Lower lobe of right lung (tissue), 2 donors: ENCODE measurements around the gene CGB5. TPM values are rescaled to one million over a fixed set of nuclear protein-coding genes. Genes with fewer than 3 reads are reported as not detected.
A peak's percentile ranks its signal among the peaks of the same experiment; 100 is the strongest.
"Not testable (repeated sequence)": the region's sequence is repeated elsewhere in the genome, so short reads cannot be mapped to it uniquely, and the experiment has no call there.

Experiments used
- ATAC-seq, 2 donors: fragments of 200-7000 bp; cut with Tn5 transposase; one replicate each; pipeline ENCODE4 v1.9.1; 2020 to 2022; ENCODE audit warnings: mild to moderate bottlenecking in 2 of 2, moderate library complexity in 2 of 2
- DNase-seq: peaks from one replicate; pipeline ENCODE4 v3.0.0-alpha.2; 2020
- H3K27ac ChIP-seq: fragments of 200-600 bp; one replicate; pipeline ENCODE4 v1.8.0; 2022
- H3K27me3 ChIP-seq: fragments of 200-600 bp; one replicate; pipeline ENCODE4 v1.8.0; 2022; ENCODE audit warnings: low read depth
- H3K36me3 ChIP-seq: fragments of 200-600 bp; one replicate; pipeline ENCODE4 v1.8.0; 2022; ENCODE audit warnings: mild to moderate bottlenecking
- H3K4me1 ChIP-seq: fragments of 200-600 bp; one replicate; pipeline ENCODE4 v1.8.0; 2022
- H3K4me3 ChIP-seq: fragments of 200-600 bp; one replicate; pipeline ENCODE4 v1.8.0; 2022; ENCODE audit warnings: mild to moderate bottlenecking
- H3K9me3 ChIP-seq: fragments of 200-600 bp; one replicate; pipeline ENCODE4 v1.8.0; 2022
- intact Hi-C: fragments of 100-400 bp; cut with DNase I; formaldehyde crosslinking; loops from one replicate; pipeline ENCODE4 v1.11.0; 2022
- total RNA-seq: library from RNA; stranded (reverse); fragmentation: NEBNext Ultra II Directional; extraction: Animal tissue kit (Norgen Biotek cat#: 25700); gene quantifications from one replicate; pipeline ENCODE4 v1.2.1, GENCODE V29; 2021
- TF ChIP-seq, protein P1 (sequence below): fragments of 200-600 bp; IDR thresholded peaks from one replicate; pipeline ENCODE4 v1.8.0; 2022; ENCODE audit warnings: antibody characterized with exemption, mild to moderate bottlenecking
- donor health status: DM: no; HTN: yes; CAD: no; lungs with severe emphysema.

CGB5 gene
- total RNA-seq, 1 donor from 2014 or later = not detected

DNA sequence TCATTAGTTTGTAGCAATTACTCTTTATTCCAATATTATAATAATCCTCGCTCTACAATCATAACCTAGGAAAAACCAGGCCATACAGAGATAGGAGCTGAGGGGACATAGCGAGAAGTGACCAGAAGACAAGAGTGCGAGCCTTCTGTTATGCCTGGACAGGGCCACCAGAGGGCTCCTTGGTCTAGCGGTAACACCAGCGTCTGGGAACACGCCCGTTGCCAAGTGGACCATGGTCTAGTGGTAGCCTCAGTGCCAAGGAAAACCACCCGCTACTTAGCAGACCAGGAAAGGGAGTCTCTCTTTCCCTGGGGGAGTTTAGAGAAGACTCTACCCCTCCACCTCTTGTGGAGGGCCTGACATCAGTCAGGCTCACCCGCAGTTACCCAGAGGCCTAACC, 31.2 kb downstream of the CGB5 start:
- H3K36me3 ChIP-seq, H3K4me3 ChIP-seq, H3K9me3 ChIP-seq, ATAC-seq, H3K4me1 ChIP-seq, H3K27ac ChIP-seq, intact Hi-C loops: not testable (repeated sequence)
- DNase-seq = peak; percentile 85
- H3K27me3 ChIP-seq = peaks cover 41% of the 10 kb centered on the region
- TF ChIP-seq, protein P1, sequence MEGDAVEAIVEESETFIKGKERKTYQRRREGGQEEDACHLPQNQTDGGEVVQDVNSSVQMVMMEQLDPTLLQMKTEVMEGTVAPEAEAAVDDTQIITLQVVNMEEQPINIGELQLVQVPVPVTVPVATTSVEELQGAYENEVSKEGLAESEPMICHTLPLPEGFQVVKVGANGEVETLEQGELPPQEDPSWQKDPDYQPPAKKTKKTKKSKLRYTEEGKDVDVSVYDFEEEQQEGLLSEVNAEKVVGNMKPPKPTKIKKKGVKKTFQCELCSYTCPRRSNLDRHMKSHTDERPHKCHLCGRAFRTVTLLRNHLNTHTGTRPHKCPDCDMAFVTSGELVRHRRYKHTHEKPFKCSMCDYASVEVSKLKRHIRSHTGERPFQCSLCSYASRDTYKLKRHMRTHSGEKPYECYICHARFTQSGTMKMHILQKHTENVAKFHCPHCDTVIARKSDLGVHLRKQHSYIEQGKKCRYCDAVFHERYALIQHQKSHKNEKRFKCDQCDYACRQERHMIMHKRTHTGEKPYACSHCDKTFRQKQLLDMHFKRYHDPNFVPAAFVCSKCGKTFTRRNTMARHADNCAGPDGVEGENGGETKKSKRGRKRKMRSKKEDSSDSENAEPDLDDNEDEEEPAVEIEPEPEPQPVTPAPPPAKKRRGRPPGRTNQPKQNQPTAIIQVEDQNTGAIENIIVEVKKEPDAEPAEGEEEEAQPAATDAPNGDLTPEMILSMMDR = peak; percentile 75

DNA sequence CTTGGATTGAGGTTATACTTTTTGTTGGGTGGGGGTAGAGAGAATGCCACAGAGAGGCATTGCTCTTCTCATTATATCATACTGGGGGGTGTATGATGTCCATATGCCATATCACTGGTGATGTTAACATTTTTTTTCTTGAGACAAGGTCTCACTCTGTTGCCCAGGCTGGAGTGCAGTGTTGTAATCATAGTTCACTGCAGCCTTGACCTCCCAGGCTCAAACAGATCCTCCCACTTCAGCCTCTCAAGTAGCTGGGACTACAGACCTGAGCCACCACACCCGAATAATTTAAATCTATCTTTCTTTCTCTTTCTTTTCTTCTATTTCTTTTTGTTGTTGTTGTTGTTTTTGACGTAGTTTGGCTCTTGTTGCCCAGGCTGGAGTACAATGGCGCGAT, 36.7 kb downstream of the CGB5 start:
- TF ChIP-seq, protein P1 = no peak
- Histone ChIP-seq H3K9me3 (no peaks in the 10 kb centered on the region), H3K4me1 (peaks cover 5% of the 10 kb centered on the region), H3K36me3 (no peaks in the 10 kb centered on the region), H3K27ac (no peak overlapping the region), H3K27me3 (no peaks in the 10 kb centered on the region), H3K4me3 (no peak overlapping the region)
- intact Hi-C loops = no loop called here
- DNase-seq (no peak), ATAC-seq (no peak)

DNA sequence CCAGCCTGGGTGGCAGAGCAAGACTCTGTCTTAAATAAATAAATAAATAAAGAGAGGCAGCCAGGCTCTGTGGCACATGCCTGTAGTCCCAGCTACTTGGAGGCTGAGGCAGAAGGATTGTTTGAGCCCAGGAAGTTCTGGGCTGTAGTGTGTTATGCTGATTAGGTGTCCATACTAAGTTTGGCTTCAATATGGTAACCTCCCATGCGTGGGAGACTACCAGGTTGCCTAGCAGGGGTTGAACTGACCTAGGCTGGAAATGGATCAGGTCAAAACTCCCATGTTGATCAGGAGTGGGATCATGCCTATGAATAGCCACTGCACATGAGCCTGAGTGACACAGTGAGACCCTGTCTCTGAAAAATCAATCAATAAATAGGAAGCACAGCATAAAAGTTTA, 37.6 kb downstream of the CGB5 start:
- no peak overlapping the region for H3K4me3 ChIP-seq
- intact Hi-C loops = no loop called here

DNA sequence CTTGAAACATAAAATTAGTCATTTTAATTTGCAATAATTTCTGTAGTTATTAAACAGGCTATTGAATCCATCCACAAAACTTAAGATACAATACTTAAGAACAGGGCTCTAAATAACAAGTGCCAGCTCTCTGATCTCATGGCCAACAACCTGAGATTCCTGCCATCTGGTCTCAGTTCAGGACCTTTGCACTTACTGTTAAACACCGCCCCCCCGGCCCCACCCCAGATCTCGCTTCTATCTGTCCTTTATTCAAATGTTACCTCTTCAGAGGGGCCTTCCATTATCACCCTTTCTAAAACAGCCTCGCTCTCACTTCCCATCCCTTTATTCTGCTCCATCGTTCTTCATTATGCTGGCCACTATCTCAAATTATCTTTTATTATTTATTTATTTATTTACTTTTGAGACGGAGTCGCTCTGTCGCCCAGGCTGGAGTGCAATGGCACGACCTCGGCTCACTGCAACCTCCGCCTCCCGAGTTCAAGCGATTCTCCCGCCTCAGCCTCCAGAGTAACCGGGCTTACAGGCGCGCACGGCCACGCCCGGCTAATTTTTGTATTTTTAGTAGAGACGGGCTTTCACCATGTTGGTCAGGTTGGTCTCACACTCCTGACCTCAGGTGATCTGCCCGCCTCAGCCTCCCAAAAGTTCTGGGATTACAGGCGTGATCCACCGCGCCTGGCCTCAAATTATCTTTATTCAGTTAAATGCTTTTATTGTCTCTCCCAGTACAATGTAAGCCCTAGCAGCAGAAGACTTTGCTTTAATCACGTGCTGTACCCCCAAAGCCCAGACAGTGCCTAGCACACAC, 40.8 kb downstream of the CGB5 start:
- DNase-seq (no peak), ATAC-seq (no peak)
- H3K27me3 ChIP-seq = no peaks in the 10 kb centered on the region
- H3K36me3 ChIP-seq = peaks cover 25% of the 10 kb centered on the region
- H3K4me3 ChIP-seq = peak overlapping the region; percentile 100
- TF ChIP-seq, protein P1 = no peak
- intact Hi-C loops = no loop called here
- no peaks in the 10 kb centered on the region for H3K9me3 ChIP-seq
- peaks cover 23% of the 10 kb centered on the region for H3K4me1 ChIP-seq
- peak overlapping the region; percentile 88 for H3K27ac ChIP-seq

More for the DNA sequence above, 37.6 kb downstream of the CGB5 start:
- Histone ChIP-seq H3K9me3 (no peaks in the 10 kb centered on the region), H3K4me1 (peaks cover 10% of the 10 kb centered on the region), H3K27ac (no peak overlapping the region), H3K36me3 (no peaks in the 10 kb centered on the region), H3K27me3 (no peaks in the 10 kb centered on the region)
- no peak for ATAC-seq
- TF ChIP-seq, protein P1 = no peak
- no peak for DNase-seq

DNA sequence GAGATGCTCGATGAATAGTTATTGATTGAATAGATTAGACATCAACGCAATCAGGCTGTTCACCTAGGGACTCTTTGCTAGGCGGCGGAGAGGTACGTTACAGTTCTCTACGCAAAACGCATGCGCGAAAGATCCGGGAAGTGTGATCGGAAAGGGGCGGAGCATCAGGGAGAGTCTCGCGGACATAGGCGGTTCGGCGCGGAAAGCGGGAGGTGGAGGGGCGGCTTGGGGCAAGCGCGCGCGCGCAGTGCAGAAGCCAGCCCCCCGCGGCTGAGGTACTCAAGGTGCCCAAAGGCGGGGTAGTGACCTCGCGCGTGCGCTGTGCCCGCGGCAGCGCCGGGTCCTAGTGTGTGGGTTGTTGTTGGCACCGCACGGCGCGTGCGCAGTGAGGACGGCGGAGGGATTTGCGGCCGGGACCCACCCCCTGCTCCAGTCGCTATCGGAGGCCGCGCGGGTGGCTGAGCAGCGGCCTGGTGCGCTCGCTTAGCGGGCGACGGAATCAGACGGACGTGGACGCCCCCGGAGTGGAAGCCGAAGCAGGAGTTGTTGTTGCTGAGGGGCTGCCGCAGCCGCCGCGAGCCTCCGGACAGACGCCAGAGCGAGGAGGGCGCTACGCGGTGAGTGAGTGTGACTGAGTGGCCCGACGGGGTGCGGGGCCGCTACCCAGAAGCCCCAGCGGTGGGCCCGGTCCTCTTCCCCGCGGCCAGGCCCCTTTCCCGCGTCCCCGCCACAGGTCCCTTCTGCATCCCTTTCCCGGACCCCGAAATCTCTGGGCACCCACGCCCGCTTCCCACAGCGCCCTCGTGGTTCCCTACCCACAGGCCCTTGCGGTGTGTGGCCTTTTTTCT, 41.6 kb downstream of the CGB5 start, which contains the start of gene SNRNP70:
Gene SNRNP70, plus strand, starts transcription at position 432 of the 848 bp plus-strand sequence. CDS start 964 bp downstream, outside the sequence.
- Histone ChIP-seq H3K9me3 (no peaks in the 10 kb centered on the region), H3K27ac (peak within 1 kb of the TSS; percentile 88), H3K4me3 (peak within 1 kb of the TSS; percentile 100), H3K36me3 (peaks cover 32% of the 10 kb centered on the region), H3K27me3 (no peaks in the 10 kb centered on the region), H3K4me1 (peaks cover 23% of the 10 kb centered on the region)
- TF ChIP-seq, protein P1 = no peak
- intact Hi-C loops = no loop called here
- DNase-seq = peak; percentile 100
- peak; percentile 99 for ATAC-seq
